ENCODE measurements around the gene CENPB. TPM values are rescaled to one million over a fixed set of nuclear protein-coding genes. Genes with fewer than 3 reads are reported as not detected.

CENPB gene
- total and polyA plus RNA-seq, 11 donors = 56.2 to 122 (median 75.3) TPM

- DNase-seq (peak in 1 of 5 donors; percentile 52), ATAC-seq (no peak)
- H3K36me3 ChIP-seq = peaks cover 0 to 3% (median 0%) of the 10 kb centered on the region in 9 donors
- TF ChIP-seq POLR2A (IDR thresholded peaks at IDR 0.05) = no peak
- TF ChIP-seq, protein P1, sequence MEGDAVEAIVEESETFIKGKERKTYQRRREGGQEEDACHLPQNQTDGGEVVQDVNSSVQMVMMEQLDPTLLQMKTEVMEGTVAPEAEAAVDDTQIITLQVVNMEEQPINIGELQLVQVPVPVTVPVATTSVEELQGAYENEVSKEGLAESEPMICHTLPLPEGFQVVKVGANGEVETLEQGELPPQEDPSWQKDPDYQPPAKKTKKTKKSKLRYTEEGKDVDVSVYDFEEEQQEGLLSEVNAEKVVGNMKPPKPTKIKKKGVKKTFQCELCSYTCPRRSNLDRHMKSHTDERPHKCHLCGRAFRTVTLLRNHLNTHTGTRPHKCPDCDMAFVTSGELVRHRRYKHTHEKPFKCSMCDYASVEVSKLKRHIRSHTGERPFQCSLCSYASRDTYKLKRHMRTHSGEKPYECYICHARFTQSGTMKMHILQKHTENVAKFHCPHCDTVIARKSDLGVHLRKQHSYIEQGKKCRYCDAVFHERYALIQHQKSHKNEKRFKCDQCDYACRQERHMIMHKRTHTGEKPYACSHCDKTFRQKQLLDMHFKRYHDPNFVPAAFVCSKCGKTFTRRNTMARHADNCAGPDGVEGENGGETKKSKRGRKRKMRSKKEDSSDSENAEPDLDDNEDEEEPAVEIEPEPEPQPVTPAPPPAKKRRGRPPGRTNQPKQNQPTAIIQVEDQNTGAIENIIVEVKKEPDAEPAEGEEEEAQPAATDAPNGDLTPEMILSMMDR (IDR thresholded peaks at IDR 0.05) = no peak
- peak overlapping the region; percentile 33 to 78 (median 69) for H3K4me3 ChIP-seq
- 38 to 51% (median 47%) methylated on average over 9 of the region's 9 CpGs for WGBS, 4 donors
- no peaks in the 10 kb centered on the region for H3K9me3 ChIP-seq
- H3K27ac ChIP-seq = peak overlapping the region in 10 of 12 donors; percentile 24 to 96 (median 77)
- H3K4me1 ChIP-seq = peaks cover 0 to 47% (median 22%) of the 10 kb centered on the region in 12 donors
- H3K27me3 ChIP-seq = no peaks in the 10 kb centered on the region
- intact Hi-C loops (cut with DNase I) = loop anchor here in 4 of 10 donors (5.0 kb wide), 3 partner anchors 49 to 89 kb away; partner anchors contain the start of gene SIGLEC1 (in 1 of the 4)
Measured at GRCh38 chr20:3766422-3767109, 20.0 kb downstream of the CENPB start.

DNA sequence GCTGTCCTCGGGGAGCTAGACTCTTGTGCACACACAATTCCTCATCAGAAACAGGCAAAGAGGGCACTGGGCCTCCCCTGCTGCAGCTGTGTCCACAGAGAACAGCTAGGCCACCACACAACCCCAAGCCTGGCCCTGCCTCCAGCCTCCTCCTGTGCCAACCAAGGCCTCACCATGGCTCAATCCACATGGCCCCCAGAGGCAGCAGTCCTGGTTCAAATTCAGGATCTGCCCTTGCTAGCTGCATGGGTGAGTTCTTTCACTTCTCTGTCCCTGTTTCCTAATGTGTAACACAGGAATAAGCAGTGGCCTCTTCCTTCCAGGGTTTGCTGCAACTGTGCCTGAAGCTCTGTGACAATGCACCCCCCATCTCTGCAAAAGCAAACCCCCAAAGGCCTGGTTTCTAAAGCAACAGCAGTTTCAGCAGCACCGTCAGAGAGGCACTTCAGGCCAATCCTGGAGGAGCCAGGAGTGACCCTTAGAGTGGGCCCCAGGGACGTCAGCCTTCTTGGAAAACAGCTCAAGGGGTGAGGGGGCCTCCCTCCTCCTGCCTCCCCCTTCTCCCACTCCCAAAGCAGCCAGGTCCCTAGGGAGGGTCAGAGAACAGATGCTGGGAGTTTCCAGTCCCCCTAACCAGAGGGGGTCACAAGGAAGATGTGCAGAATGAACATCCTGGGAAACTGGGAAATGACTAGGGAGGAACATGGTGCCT, 21.2 kb downstream of the CENPB start:
- H3K27ac ChIP-seq = peak overlapping the region in 8 of 12 donors; percentile 28 to 96 (median 77)
- no peaks in the 10 kb centered on the region for H3K27me3 ChIP-seq
- intact Hi-C loops (cut with DNase I) = loop anchor here in 4 of 10 donors (5.0 kb wide), 3 partner anchors 48 to 88 kb away; partner anchors contain the start of gene SIGLEC1 (in 1 of the 4)
- ATAC-seq = no peak
- TF ChIP-seq POLR2A (IDR thresholded peaks at IDR 0.05) = no peak
- TF ChIP-seq, protein P1 (IDR thresholded peaks at IDR 0.05) = no peak
- peak; percentile 63 to 83 (median 70) for DNase-seq
- H3K4me1 ChIP-seq = peaks cover 0 to 47% (median 22%) of the 10 kb centered on the region in 12 donors
- H3K36me3 ChIP-seq = peaks cover 0 to 4% (median 0%) of the 10 kb centered on the region in 9 donors
- peak overlapping the region in 4 of 12 donors; percentile 3 to 78 (median 63) for H3K4me3 ChIP-seq
- no peaks in the 10 kb centered on the region for H3K9me3 ChIP-seq
- WGBS, 4 donors = 66 to 86% (median 75%) methylated on average over 3 of the region's 3 CpGs

GRCh38 chr20:3764659-3765058, 21.9 kb downstream of the CENPB start:
- ATAC-seq = no peak
- H3K4me3 ChIP-seq = no peak overlapping the region
- 84 to 97% (median 90%) methylated on average over 3 of the region's 3 CpGs for WGBS, 4 donors
- H3K27me3 ChIP-seq = no peaks in the 10 kb centered on the region
- DNase-seq = peak in 1 of 5 donors; percentile 30
- intact Hi-C loops (cut with DNase I) = loop anchor here in 4 of 10 donors (5.0 kb wide), 3 partner anchors 47 to 87 kb away; partner anchors contain the start of gene SIGLEC1 (in 1 of the 4)
- peak overlapping the region in 8 of 12 donors; percentile 16 to 96 (median 48) for H3K27ac ChIP-seq
- H3K4me1 ChIP-seq = peaks cover 0 to 47% (median 22%) of the 10 kb centered on the region in 12 donors
- H3K9me3 ChIP-seq = no peaks in the 10 kb centered on the region
- H3K36me3 ChIP-seq = peaks cover 0 to 4% (median 0%) of the 10 kb centered on the region in 9 donors
- TF ChIP-seq, protein P1 (IDR thresholded peaks at IDR 0.05) = no peak
- TF ChIP-seq POLR2A (IDR thresholded peaks at IDR 0.05) = no peak
